NCI-H1694 (cell line): Measurements from ENCODE around the gene VWA3A.
"Not testable (repeated sequence)": the region's sequence is repeated elsewhere in the genome, so short reads cannot be mapped to it uniquely, and the experiment has no call there.

Experiments
- DNase-seq: peaks from one replicate; lab custom pipeline; 2025; lab: John Stamatoyannopoulos, UW

VWA3A gene

DNA sequence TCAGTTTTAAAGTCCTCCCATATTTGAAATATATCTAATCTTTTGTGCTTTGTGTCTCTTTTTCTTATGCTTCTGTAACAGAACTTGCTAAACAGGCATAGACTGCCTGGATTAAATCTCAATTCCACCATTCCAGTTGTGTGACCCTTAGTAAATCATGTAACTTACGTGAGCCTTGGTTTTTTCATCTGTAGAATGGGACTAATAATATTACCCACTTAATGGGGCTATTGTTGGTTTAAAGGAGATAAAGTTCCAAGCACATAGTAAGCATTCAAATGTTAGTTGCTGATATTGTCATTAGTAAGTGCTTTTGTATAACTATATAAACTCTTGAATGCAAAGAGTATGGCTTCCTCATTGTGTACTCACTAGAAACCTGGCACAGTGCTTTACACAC, 5.9 kb upstream of the VWA3A start:
- DNase-seq, result no peak

GRCh38 chr16:22088642-22089041, 3.7 kb upstream of the VWA3A start:
- DNase-seq, result no peak

GRCh38 chr16:22089910-22090309, 2.4 kb upstream of the VWA3A start:
- DNase-seq, result no peak

DNA sequence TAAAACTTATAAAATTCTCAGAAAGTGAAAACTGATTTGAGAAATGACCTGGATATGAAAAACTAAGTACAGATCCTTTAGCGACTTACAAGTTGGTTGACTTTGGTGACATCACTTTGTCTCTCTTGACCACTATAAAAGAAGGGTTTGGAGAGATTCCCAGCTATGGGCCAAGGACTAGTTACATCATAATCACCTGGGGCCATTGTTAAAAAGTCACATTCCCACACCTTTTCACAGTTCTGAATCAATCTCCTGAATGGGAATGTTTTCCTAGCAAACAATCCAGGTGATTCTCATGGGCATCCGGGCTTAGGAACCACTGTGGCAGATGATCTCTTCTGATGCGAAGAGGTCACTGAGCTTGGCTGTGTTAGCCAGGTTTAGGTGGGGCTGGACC, 620 bp upstream of the VWA3A start:
- DNase-seq, result no peak

- DNase-seq, result no peak
Measured at GRCh38 chr16:22093331-22093730, 990 bp downstream of the VWA3A start.

- DNase-seq, result no peak
Measured at GRCh38 chr16:22093996-22094395, 1.7 kb downstream of the VWA3A start.

DNA sequence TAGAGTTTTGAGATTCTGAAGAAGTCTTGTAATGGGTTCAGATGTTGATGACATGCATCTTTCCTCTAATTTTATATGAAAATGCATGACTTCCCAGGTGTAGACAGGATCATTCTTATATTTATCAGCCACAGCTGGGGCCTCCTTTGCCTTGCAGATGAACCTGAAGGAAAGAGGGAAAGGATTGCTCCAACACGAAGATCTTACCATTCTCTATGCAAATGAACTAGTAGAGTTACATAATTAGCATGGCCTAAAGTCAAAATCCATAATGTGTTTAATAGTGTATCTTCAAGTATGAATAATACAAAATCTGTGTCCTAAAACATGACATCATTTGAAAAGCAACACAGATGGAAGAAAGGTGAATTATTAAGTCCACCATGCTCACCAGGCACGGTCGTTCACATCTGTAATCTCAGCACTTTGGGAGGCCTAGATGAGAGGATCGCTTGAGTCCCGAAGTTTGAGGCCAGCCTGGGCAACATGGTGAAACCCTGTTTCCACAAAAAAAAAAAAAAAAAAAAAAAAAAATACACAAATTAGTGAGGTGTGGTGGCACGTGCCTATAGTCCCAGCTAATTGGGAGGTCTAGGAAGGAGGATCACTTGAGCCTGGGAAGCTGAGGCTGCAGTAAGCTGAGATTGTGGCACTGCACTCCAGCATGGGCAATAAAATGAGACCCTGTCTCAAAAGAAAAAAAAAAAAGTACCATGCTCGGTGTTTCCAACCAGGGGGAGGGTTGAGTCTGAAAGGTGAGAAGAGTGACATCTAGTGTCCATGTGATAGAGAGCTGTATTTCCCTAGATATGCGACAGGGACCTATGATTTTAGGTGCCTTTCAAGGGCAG, 6.3 kb downstream of the VWA3A start:
- peak; percentile 58 for DNase-seq

DNA sequence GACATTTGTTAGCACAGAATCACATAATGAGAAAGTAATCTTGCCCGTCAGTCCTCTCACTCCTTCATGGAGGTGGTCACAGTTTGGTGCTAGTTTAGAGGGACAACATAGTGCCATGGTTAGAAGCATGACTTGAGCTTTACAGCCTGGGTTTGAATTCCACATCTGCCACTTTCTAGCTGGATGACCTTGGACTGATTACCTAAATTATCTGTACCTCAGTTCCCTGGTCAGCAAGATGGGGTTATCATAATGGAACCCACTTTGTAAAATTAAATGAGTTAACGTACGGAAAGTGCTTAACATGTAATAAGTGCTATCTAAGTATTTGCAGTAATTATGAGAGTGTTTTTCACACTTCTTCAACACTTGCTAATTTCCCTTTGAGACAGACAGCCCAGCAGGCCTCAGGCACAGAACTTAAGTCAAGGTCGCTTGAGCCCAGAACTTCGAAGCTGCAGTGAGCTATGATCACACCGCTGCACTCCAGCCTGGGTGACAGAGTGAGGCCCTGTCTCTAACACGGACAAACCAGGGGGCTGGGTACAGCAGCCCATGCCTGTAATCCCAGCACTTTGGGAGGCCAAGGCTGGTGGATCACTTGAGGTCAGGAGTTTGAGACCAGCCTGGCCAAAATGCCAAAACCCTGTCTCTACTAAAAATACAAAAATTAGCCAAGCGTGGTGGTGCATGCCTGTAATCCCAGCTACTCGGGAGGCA, 7.1 kb downstream of the VWA3A start:
- DNase-seq, result no peak

- no peak for DNase-seq
Measured at GRCh38 chr16:22103441-22103840, 11.1 kb downstream of the VWA3A start.

GRCh38 chr16:22109258-22109898, 17.0 kb downstream of the VWA3A start:
- no peak for DNase-seq

DNA sequence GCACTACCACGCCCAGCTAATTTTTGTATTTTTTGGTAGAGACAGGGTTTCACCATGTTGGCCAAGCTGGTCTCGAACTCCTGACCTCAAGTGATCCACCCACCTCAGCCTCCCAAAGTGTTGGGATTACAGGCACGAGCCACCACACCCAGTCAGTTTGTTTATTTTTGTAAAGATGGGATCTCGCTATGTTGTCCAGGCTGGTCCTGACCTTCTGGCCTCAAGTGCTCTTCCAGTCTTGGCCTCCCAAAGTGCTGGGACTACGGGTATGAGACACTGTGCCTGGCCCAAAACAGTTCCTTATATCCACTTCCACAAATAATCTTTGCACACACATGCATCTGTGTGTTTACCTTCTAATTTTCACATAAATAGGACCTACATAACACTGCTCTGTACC, 19.3 kb downstream of the VWA3A start:
- DNase-seq, result not testable (repeated sequence)

GRCh38 chr16:22116095-22116700, 23.9 kb downstream of the VWA3A start:
- DNase-seq, result no peak

- DNase-seq, result no peak
Measured at GRCh38 chr16:22117609-22118008, 25.3 kb downstream of the VWA3A start.

GRCh38 chr16:22120440-22120839, 28.1 kb downstream of the VWA3A start:
- no peak for DNase-seq

DNA sequence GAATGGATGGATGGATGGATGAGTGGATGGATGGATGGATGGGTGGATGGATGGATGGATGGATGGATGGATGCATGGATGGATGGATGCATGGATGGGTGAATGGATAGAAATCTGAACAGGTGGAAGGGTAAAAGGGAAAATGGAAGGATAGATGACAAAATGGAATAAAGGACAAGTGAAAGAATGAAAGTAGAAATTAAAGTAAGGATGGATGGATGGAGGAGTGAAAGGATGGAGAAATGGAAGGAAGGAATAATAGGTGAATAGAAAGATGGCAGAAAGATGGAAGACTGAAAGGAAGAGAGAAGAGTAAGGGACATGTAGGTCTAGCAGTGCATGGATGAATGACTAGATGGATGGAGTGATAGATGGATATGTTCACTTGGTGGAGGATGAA, 29.9 kb downstream of the VWA3A start:
- DNase-seq, result no peak

DNA sequence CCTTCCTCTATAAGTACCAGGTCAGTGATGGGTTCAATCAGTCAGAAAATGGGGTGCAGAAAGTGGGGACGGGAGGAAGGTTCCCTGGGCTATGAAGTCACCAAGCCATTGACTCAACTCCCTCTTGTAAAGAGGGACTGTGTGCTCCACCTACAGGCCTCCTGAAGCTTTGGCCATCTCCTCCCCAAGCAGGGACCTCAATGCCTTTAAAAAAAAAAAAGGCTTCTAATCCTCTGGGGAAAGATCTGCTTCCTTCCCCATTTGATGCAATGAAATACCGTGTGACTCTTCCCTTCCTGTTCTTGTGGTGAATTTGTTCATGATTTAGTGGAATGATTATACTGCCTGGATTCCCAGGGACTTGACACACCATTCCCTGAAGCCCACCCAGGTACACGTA, 30.8 kb downstream of the VWA3A start:
- no peak for DNase-seq

- DNase-seq, result no peak
Measured at GRCh38 chr16:22123759-22124490, 31.6 kb downstream of the VWA3A start.

- DNase-seq, result no peak
Measured at GRCh38 chr16:22124583-22125284, 32.4 kb downstream of the VWA3A start.

DNA sequence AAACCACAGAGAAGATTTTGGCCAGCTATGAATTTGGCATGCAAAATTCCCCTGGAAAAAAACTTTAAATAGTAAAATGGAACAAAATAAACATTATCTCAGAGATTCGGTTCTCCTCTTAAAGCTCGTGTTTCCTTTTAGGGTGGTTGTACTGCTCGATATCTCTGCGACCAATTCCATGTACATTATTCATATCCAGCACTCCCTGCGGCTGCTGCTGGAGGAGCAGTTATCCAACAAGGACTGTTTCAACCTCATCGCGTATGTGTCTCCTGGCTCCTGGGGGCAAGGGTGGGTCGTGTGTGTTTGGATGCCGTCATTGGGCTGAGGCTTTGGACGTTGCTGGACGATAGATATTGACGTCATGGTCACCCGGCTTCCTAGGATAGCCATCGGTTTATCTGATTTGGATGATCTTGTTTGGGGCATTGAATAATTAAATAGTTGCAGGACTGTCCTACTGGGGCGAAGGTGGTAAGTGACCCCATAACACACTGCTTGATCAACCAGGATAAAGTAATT, 33.8 kb downstream of the VWA3A start:
- no peak for DNase-seq

DNA sequence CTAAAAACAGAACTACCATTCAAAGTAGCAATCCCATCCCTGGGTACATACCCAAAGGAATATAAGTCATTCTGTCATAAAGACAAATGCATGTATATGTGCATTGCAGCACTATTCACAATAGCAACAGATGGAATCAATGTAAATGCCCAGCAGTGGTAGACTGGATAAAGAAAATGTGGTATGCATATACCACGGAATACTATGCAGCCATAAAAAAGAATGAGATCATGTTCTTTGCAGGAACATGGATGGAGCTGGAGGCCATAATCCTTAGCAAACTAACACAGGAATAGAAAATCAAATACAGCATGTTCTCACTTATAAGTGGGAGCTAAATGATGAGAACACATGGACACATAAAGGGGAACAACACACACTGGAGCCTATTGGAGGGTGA, 36.2 kb downstream of the VWA3A start:
- not testable (repeated sequence) for DNase-seq

- no peak for DNase-seq
Measured at GRCh38 chr16:22130528-22130927, 38.2 kb downstream of the VWA3A start.
